IMR-90 (cell line): ENCODE data around the gene CATSPERE. TPM values are rescaled to one million over a fixed set of nuclear protein-coding genes. Genes with fewer than 3 reads are reported as not detected.

Source experiments
- ATAC-seq: fragments of 200-7000 bp; cut with Tn5 transposase; 2 replicates; pipeline ENCODE4 v1.9.1; 2020; ENCODE audit warnings: low read depth, mild to moderate bottlenecking, moderate library complexity
- BruUV-seq: library from RNA; stranded (reverse); fragments of 400-500 nt; replicated peaks from 2 replicates; lab custom pipeline; 2021; lab: Mats Ljungman, UMichigan
- CTCF ChIA-PET: fragments of 300-600 bp; formaldehyde crosslinking; extraction: SDS; loops from one replicate; lab custom pipeline; 2021; ENCODE audit warnings: antibody characterized with exemption; lab: Yijun Ruan, JAX
- POLR2A ChIA-PET: fragments of 300-600 bp; sonication (Branson Sonifier 250); formaldehyde crosslinking; loops from one replicate; lab custom pipeline; 2022; ENCODE audit warnings: antibody characterized with exemption; ENCODE audit not compliant: unreplicated experiment; lab: Charles Lee
- DNase-seq: peaks from one replicate; pipeline ENCODE4 v3.0.0; 2013
- H2AFZ ChIP-seq: replicated peaks from 2 replicates; pipeline ENCODE3; 2013; ENCODE audit warnings: low read length, mild to moderate bottlenecking; ENCODE audit not compliant: poor library complexity
- H2AK5ac ChIP-seq: 2 replicates; pipeline ENCODE4 v1.6.1; 2013; ENCODE audit warnings: low read depth, low read length, inconsistent platforms
- H2AK9ac ChIP-seq: replicated peaks from 2 replicates; pipeline ENCODE3; 2013; ENCODE audit warnings: mild to moderate bottlenecking, low read depth, low read length, moderate library complexity; ENCODE audit not compliant: poor library complexity
- H2BK120ac ChIP-seq: 2 replicates; pipeline ENCODE4 v1.6.1; 2013; ENCODE audit warnings: low read depth, low read length, inconsistent platforms
- H2BK15ac ChIP-seq: 3 replicates; pipeline ENCODE4 v1.6.1; 2013; ENCODE audit warnings: low read depth, low read length, inconsistent platforms
- H2BK20ac ChIP-seq: 2 replicates; pipeline ENCODE4 v1.6.1; 2013; ENCODE audit warnings: low read depth, mild to moderate bottlenecking, inconsistent platforms, low read length, moderate library complexity
- H2BK5ac ChIP-seq: 2 replicates; pipeline ENCODE4 v1.6.1; 2013; ENCODE audit warnings: mild to moderate bottlenecking, low read depth, low read length, inconsistent platforms; ENCODE audit not compliant: poor library complexity, severe bottlenecking
- H3K14ac ChIP-seq: replicated peaks from 2 replicates; pipeline ENCODE4 v1.6.1; 2013; ENCODE audit warnings: low read depth, low read length, inconsistent platforms
- H3K18ac ChIP-seq: 2 replicates; pipeline ENCODE4 v1.6.1; 2013; ENCODE audit warnings: low read depth, low read length, control low read depth
- H3K23ac ChIP-seq: 2 replicates; pipeline ENCODE4 v1.6.1; 2013; ENCODE audit warnings: low read depth, low read length, inconsistent platforms
- H3K27ac ChIP-seq: 2 replicates; pipeline ENCODE4 v1.5.1; 2013; ENCODE audit warnings: mild to moderate bottlenecking, control low read depth, low read length; ENCODE audit not compliant: insufficient read depth
- H3K27me3 ChIP-seq: 2 replicates; pipeline ENCODE4 v1.6.1; 2013; ENCODE audit warnings: low read length; ENCODE audit not compliant: control insufficient read depth, insufficient read depth
- H3K36me3 ChIP-seq: 2 replicates; pipeline ENCODE4 v1.6.1; 2013; ENCODE audit warnings: low read length, mixed read lengths; ENCODE audit not compliant: control insufficient read depth, insufficient read depth
- H3K4ac ChIP-seq: 2 replicates; pipeline ENCODE4 v1.6.1; 2013; ENCODE audit warnings: low read depth, low read length, inconsistent platforms
- H3K4me1 ChIP-seq: 2 replicates; pipeline ENCODE4 v1.6.1; 2013; ENCODE audit warnings: low read length, mixed read lengths; ENCODE audit not compliant: control insufficient read depth, insufficient read depth
- H3K4me2 ChIP-seq: 2 replicates; pipeline ENCODE4 v1.6.1; 2013; ENCODE audit warnings: low read depth, mild to moderate bottlenecking, control low read depth, low read length, moderate library complexity
- H3K4me3 ChIP-seq: 2 replicates; pipeline ENCODE4 v1.5.1; 2013; ENCODE audit warnings: low read depth, mild to moderate bottlenecking, control low read depth, low read length, moderate library complexity; ENCODE audit not compliant: insufficient read depth
- H3K56ac ChIP-seq: 2 replicates; pipeline ENCODE4 v1.6.1; 2013; ENCODE audit warnings: low read length, inconsistent platforms; ENCODE audit not compliant: insufficient read depth; ENCODE audit errors: extremely low read depth
- H3K79me1 ChIP-seq, 2 experiments: 2 replicates each; pipeline ENCODE4 v1.6.1; 2013; ENCODE audit warnings: low read length in 2 of 2, inconsistent platforms in 1 of 2, low read depth in 1 of 2
- H3K9ac ChIP-seq: 2 replicates; pipeline ENCODE4 v1.6.1; 2013; ENCODE audit warnings: low read depth, low read length, control low read depth
- H3K9me1 ChIP-seq: 2 replicates; pipeline ENCODE4 v1.6.1; 2013; ENCODE audit warnings: low read length, inconsistent platforms; ENCODE audit not compliant: insufficient read depth
- H3K9me3 ChIP-seq: 2 replicates; pipeline ENCODE4 v1.6.1; 2013; ENCODE audit warnings: low read length; ENCODE audit not compliant: control insufficient read depth, insufficient read depth
- H4K20me1 ChIP-seq: 2 replicates; pipeline ENCODE4 v1.6.1; 2013; ENCODE audit warnings: low read length, inconsistent platforms; ENCODE audit not compliant: insufficient read depth
- H4K5ac ChIP-seq: 2 replicates; pipeline ENCODE4 v1.6.1; 2013; ENCODE audit warnings: mild to moderate bottlenecking, low read depth, low read length, control low read depth
- H4K8ac ChIP-seq, 2 experiments: 2 replicates each; pipeline ENCODE4 v1.6.1; 2013; ENCODE audit warnings: low read depth in 2 of 2, low read length in 2 of 2, control low read depth in 1 of 2, inconsistent platforms in 1 of 2
- H4K91ac ChIP-seq: 2 replicates; pipeline ENCODE4 v1.6.1; 2013; ENCODE audit warnings: low read depth, low read length, inconsistent platforms; ENCODE audit not compliant: insufficient read depth
- BHLHE40 ChIP-seq: fragments of 150-350 bp; IDR thresholded peaks from 2 replicates; pipeline ENCODE4 v1.6.1; 2016; ENCODE audit warnings: mild to moderate bottlenecking, low read depth, low read length
- CEBPB ChIP-seq: IDR thresholded peaks from 2 replicates; pipeline ENCODE4 v1.6.1; 2012; ENCODE audit warnings: low read depth, low read length, improper control_type of control experiment
- CHD1 ChIP-seq: IDR thresholded peaks from 2 replicates; pipeline ENCODE4 v1.6.1; 2012; ENCODE audit warnings: low read depth, low read length, improper control_type of control experiment
- CTCF ChIP-seq: conservative IDR thresholded peaks from 2 replicates; pipeline ENCODE4 v1.5.1; 2012; ENCODE audit warnings: mild to moderate bottlenecking, low read depth, low read length, improper control_type of control experiment
- FOS ChIP-seq: fragments of 150-350 bp; IDR thresholded peaks from 2 replicates; pipeline ENCODE4 v1.6.1; 2016; ENCODE audit warnings: low read depth, low read length
- MAFK ChIP-seq: IDR thresholded peaks from 2 replicates; pipeline ENCODE4 v1.6.1; 2012; ENCODE audit warnings: low read depth, low read length, improper control_type of control experiment
- MAZ ChIP-seq: IDR thresholded peaks from 2 replicates; pipeline ENCODE4 v1.6.1; 2012; ENCODE audit warnings: low read depth, mild to moderate bottlenecking, low read length, improper control_type of control experiment, moderate library complexity, borderline replicate concordance
- MXI1 ChIP-seq: IDR thresholded peaks from 2 replicates; pipeline ENCODE4 v1.6.1; 2012; ENCODE audit warnings: low read depth, mild to moderate bottlenecking, low read length, moderate library complexity, borderline replicate concordance
- NFE2L2 ChIP-seq: fragments of 150-350 bp; IDR thresholded peaks from 2 replicates; pipeline ENCODE4 v1.6.1; 2016; ENCODE audit warnings: low read depth, mild to moderate bottlenecking, low read length
- POLR2A ChIP-seq: IDR thresholded peaks from 2 replicates; pipeline ENCODE4 v1.6.1; 2012; ENCODE audit warnings: mild to moderate bottlenecking, low read depth, low read length
- RCOR1 ChIP-seq: IDR thresholded peaks from 2 replicates; pipeline ENCODE4 v1.6.1; 2012; ENCODE audit warnings: mild to moderate bottlenecking, low read length, improper control_type of control experiment; ENCODE audit not compliant: insufficient replicate concordance
- RFX5 ChIP-seq: IDR thresholded peaks from 2 replicates; pipeline ENCODE4 v1.8.0; 2012; ENCODE audit warnings: low read depth, mild to moderate bottlenecking, low read length, moderate library complexity
- SMC3 ChIP-seq: fragments of 150-350 bp; IDR thresholded peaks from 2 replicates; pipeline ENCODE4 v1.6.1; 2016; ENCODE audit warnings: low read depth, mild to moderate bottlenecking, antibody characterized with exemption, low read length, moderate library complexity
- USF2 ChIP-seq: fragments of 150-350 bp; IDR thresholded peaks from 2 replicates; pipeline ENCODE4 v1.6.1; 2017; ENCODE audit warnings: mild to moderate bottlenecking, antibody characterized with exemption, low read length, low read depth
- WGBS, 2 experiments: methylation state at CpG; one replicate each; pipeline versions ENCODE4 v1.1.5 to v1.1.7; 2013; ENCODE audit warnings: missing lambda C conversion rate in 2 of 2; ENCODE audit not compliant: insufficient read length in 1 of 2; ENCODE audit errors: extremely low coverage in 2 of 2; 5-methylcytosine and 5-hydroxymethylcytosine counted together
- dilution Hi-C: fragments of 300-500 bp; cut with HindIII; formaldehyde crosslinking; loops from one replicate; pipeline ENCODE4 v1.14.3; 2018; ENCODE audit warnings: low sequenced_read_pairs; ENCODE audit not compliant: unreplicated experiment
- in situ Hi-C: fragments of 300-500 bp; cut with MboI; formaldehyde crosslinking; loops from 3 replicates; pipeline ENCODE4 v1.14.3; 2019; ENCODE audit warnings: low sequenced_read_pairs, inconsistent platforms, mixed read lengths
- intact Hi-C: fragments of 100-400 bp; cut with micrococcal nuclease; formaldehyde crosslinking; loops from 2 replicates; pipeline ENCODE4 v1.10.0; 2022
- polyA plus RNA-seq, 3 experiments: library from polyadenylated mRNA; depleted of rRNA; stranded (reverse); fragments of >200 nt; gene quantifications; 2 replicates each; pipeline ENCODE4 v1.2.3, GENCODE V29; 2012; ENCODE audit warnings: low replicate concordance in 1 of 3
- total RNA-seq: library from RNA; depleted of rRNA; stranded (reverse); fragments of >200 nt; gene quantifications from 2 replicates; pipeline ENCODE4 v1.2.3, GENCODE V29; 2012

The CATSPERE gene
- total and polyA plus RNA-seq, 2 of the 4 experiments (the other 2 are of a cell fraction), result 0.07 to 0.18 TPM

GRCh38 chr1:244447552-244447951, 13.5 kb upstream of the CATSPERE start:
- dilution Hi-C loops (no loop called here), in situ Hi-C loops (no loop called here), intact Hi-C loops (loop anchor here (10.0 kb wide), 1 partner anchor 733 kb away; no protein-coding TSS in a partner anchor)
- Histone ChIP-seq H2BK15ac (no peak overlapping the region), H4K8ac (no peak overlapping the region), H2AFZ (no peak overlapping the region), H3K23ac (no peak overlapping the region; the same call in 1 of the 2 replicates), H3K36me3 (peaks cover 3% of the 10 kb centered on the region), H3K9ac (no peak overlapping the region), H2AK5ac (no peak overlapping the region), H2BK20ac (peak overlapping the region; percentile 16; the same call in 1 of the 2 replicates), H2AK9ac (no peak overlapping the region), H3K4me3 (no peak overlapping the region), H3K9me1 (peaks cover 13% of the 10 kb centered on the region), H4K91ac (no peak overlapping the region), H3K27me3 (no peaks in the 10 kb centered on the region), H2BK5ac (no peak overlapping the region), H3K18ac (no peak overlapping the region), H3K14ac (no peak overlapping the region), H3K4ac (no peak overlapping the region), H3K56ac (no peak overlapping the region), H3K79me1 (peaks cover 18 to 59% of the 10 kb centered on the region in 2 experiments), H4K5ac (no peak overlapping the region), H3K4me2 (no peak overlapping the region), H3K4me1 (peaks cover 18% of the 10 kb centered on the region), H2BK120ac (no peak overlapping the region), H3K9me3 (no peaks in the 10 kb centered on the region), H3K27ac (no peak overlapping the region), H4K20me1 (peaks cover 22% of the 10 kb centered on the region)
- DNase-seq (no peak), ATAC-seq (no peak)
- no TSS peak for BruUV-seq
- WGBS, 2 experiments, result no CpG with 5 or more reads among the region's 2 CpGs
- TF ChIP-seq USF2 (no peak), MXI1 (no peak), CEBPB (no peak), RFX5 (no peak), RCOR1 (no peak), SMC3 (no peak), POLR2A (no peak), MAZ (no peak), NFE2L2 (no peak), BHLHE40 (no peak), CHD1 (no peak), MAFK (no peak), FOS (no peak), CTCF (no peak)
- ChIA-PET POLR2A (no interaction called here), CTCF (interaction anchor here (1.2 kb wide), 1 partner anchor 8 kb away, joined by 3 read pairs; no protein-coding TSS in a partner anchor)
